WTC11 (cell line): ENCODE results near the gene RASGEF1C.
A peak's percentile ranks its signal among the peaks of the same experiment; 100 is the strongest.

Source experiments
- CTCF ChIP-seq: fragments of 200-600 bp; IDR thresholded peaks from 2 replicates; pipeline ENCODE4 v1.8.0; 2022; ENCODE audit warnings: antibody characterized with exemption
- PRDM15 ChIP-seq: sonication (generic); formaldehyde crosslinking; IDR thresholded peaks from 2 replicates; pipeline ENCODE4 v1.8.0; 2022; ENCODE audit warnings: missing genetic modification reagents
- TF ChIP-seq, protein P1 (sequence below): sonication (generic); formaldehyde crosslinking; IDR thresholded peaks from 2 replicates; pipeline ENCODE4 v1.8.0; 2023; ENCODE audit warnings: mild to moderate bottlenecking, missing genetic modification reagents

GRCh38 chr5:180090098-180090768, 118.8 kb downstream of the RASGEF1C start:
- TF ChIP-seq PRDM15 (CRISPR knock-in tag): no peak
- peak; percentile 97 for TF ChIP-seq CTCF
- TF ChIP-seq, protein P1, sequence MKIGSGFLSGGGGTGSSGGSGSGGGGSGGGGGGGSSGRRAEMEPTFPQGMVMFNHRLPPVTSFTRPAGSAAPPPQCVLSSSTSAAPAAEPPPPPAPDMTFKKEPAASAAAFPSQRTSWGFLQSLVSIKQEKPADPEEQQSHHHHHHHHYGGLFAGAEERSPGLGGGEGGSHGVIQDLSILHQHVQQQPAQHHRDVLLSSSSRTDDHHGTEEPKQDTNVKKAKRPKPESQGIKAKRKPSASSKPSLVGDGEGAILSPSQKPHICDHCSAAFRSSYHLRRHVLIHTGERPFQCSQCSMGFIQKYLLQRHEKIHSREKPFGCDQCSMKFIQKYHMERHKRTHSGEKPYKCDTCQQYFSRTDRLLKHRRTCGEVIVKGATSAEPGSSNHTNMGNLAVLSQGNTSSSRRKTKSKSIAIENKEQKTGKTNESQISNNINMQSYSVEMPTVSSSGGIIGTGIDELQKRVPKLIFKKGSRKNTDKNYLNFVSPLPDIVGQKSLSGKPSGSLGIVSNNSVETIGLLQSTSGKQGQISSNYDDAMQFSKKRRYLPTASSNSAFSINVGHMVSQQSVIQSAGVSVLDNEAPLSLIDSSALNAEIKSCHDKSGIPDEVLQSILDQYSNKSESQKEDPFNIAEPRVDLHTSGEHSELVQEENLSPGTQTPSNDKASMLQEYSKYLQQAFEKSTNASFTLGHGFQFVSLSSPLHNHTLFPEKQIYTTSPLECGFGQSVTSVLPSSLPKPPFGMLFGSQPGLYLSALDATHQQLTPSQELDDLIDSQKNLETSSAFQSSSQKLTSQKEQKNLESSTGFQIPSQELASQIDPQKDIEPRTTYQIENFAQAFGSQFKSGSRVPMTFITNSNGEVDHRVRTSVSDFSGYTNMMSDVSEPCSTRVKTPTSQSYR (CRISPR knock-in tag): no peak
